Neural cell (in vitro differentiated cells): ENCODE results near the gene CFAP97D1. TPM values are rescaled to one million over a fixed set of nuclear protein-coding genes. Genes with fewer than 3 reads are reported as not detected.

Experiments used
- H2AFZ ChIP-seq: fragments of 200-600, 300-800 bp; sonication (generic), shearing (Covaris generic); 2 replicates; pipeline ENCODE4 v1.6.0; 2014; ENCODE audit warnings: low read depth, mild to moderate bottlenecking, antibody characterized with exemption, low read length, moderate library complexity
- H3F3A ChIP-seq: fragments of 200-600 bp; shearing (Covaris generic); 2 replicates; pipeline ENCODE4 v1.6.1; 2016; ENCODE audit warnings: mild to moderate bottlenecking, moderate library complexity, mixed read lengths, antibody characterized with exemption, low read length; ENCODE audit not compliant: insufficient read depth, poor library complexity, severe bottlenecking
- H3K27ac ChIP-seq: fragments of 200-600, 300-800 bp; sonication (generic), shearing (Covaris generic); 2 replicates; pipeline ENCODE4 v1.5.1; 2014; ENCODE audit warnings: mild to moderate bottlenecking, low read length, moderate library complexity
- H3K27me3 ChIP-seq: fragments of 300-800, 200-600 bp; sonication (generic), shearing (Covaris generic); 2 replicates; pipeline ENCODE4 v1.6.0; 2014; ENCODE audit warnings: mild to moderate bottlenecking, low read depth, low read length, moderate library complexity; ENCODE audit not compliant: insufficient read depth
- H3K36me3 ChIP-seq: fragments of 300-800, 200-600 bp; sonication (generic), shearing (Covaris generic); 2 replicates; pipeline ENCODE4 v1.5.1; 2014; ENCODE audit warnings: mild to moderate bottlenecking, antibody characterized with exemption, low read length, moderate library complexity; ENCODE audit not compliant: insufficient read depth
- H3K4me2 ChIP-seq: fragments of 300-800, 200-600 bp; sonication (generic), shearing (Covaris generic); 2 replicates; pipeline ENCODE4 v1.6.0; 2014; ENCODE audit warnings: mild to moderate bottlenecking, low read length
- H3K4me3 ChIP-seq: fragments of 300-800, 200-600 bp; sonication (generic), shearing (Covaris generic); 2 replicates; pipeline ENCODE4 v1.5.1; 2014; ENCODE audit warnings: mild to moderate bottlenecking, low read length, moderate library complexity
- H3K79me2 ChIP-seq: fragments of 200-600 bp; shearing (Covaris generic); replicated peaks from 2 replicates; pipeline ENCODE4 v1.6.0; 2014; ENCODE audit warnings: mild to moderate bottlenecking, low read length, moderate library complexity; ENCODE audit not compliant: insufficient read depth
- H3K9ac ChIP-seq: fragments of 300-800, 200-600 bp; sonication (generic), shearing (Covaris generic); 2 replicates; pipeline ENCODE4 v1.6.1; 2016; ENCODE audit warnings: mild to moderate bottlenecking, low read length, mixed read lengths
- H3K9me2 ChIP-seq: fragments of 200-600 bp; shearing (Covaris generic); 2 replicates; pipeline ENCODE4 v1.6.1; 2016; ENCODE audit warnings: mild to moderate bottlenecking, low read length, mixed read lengths; ENCODE audit not compliant: insufficient read depth
- H3K9me3 ChIP-seq: fragments of 200-600, 300-800 bp; sonication (generic), shearing (Covaris generic); 2 replicates; pipeline ENCODE4 v1.6.1; 2016; ENCODE audit warnings: mild to moderate bottlenecking, mixed run types, low read length, moderate library complexity, mixed read lengths
- H4K20me1 ChIP-seq: fragments of 200-600 bp; shearing (Covaris generic); 2 replicates; pipeline ENCODE4 v1.6.1; 2016; ENCODE audit warnings: mild to moderate bottlenecking, mixed run types; ENCODE audit not compliant: insufficient read depth
- EP300 ChIP-seq: fragments of 450-650 bp; conservative IDR thresholded peaks from 2 replicates; pipeline ENCODE4 v1.6.1; 2014; ENCODE audit warnings: antibody characterized with exemption, mild to moderate bottlenecking, moderate library complexity; ENCODE audit not compliant: poor library complexity, severe bottlenecking
- EZH2 ChIP-seq: fragments of 200-600, 300-800 bp; shearing (Covaris generic), sonication (generic); IDR thresholded peaks from 2 replicates; pipeline ENCODE4 v1.6.1; 2014; ENCODE audit warnings: antibody characterized with exemption, low read length, borderline replicate concordance, mild to moderate bottlenecking; ENCODE audit not compliant: insufficient read depth, poor library complexity, severe bottlenecking
- MXI1 ChIP-seq: fragments of 450-650 bp; conservative IDR thresholded peaks from 2 replicates; pipeline ENCODE4 v1.6.1; 2014; ENCODE audit warnings: antibody characterized with exemption, mild to moderate bottlenecking; ENCODE audit not compliant: poor library complexity, severe bottlenecking
- POLR2AphosphoS5 ChIP-seq: IDR thresholded peaks from 2 replicates; pipeline ENCODE4 v1.6.1; 2012
- RAD21 ChIP-seq: fragments of 450-650 bp; conservative IDR thresholded peaks from 2 replicates; pipeline ENCODE4 v1.6.1; 2014; ENCODE audit warnings: antibody characterized with exemption, mild to moderate bottlenecking, moderate library complexity
- REST ChIP-seq: IDR thresholded peaks from 2 replicates; pipeline ENCODE4 v1.6.1; 2012; ENCODE audit warnings: borderline replicate concordance
- SMC3 ChIP-seq: fragments of 450-650 bp; conservative IDR thresholded peaks from 2 replicates; pipeline ENCODE4 v1.6.1; 2014; ENCODE audit warnings: antibody characterized with exemption, mild to moderate bottlenecking, moderate library complexity; ENCODE audit not compliant: poor library complexity
- TAF1 ChIP-seq: IDR thresholded peaks from 2 replicates; pipeline ENCODE4 v1.6.1; 2012; ENCODE audit warnings: low read depth
- polyA plus RNA-seq: library from polyadenylated mRNA; depleted of rRNA; stranded (reverse); fragments of >200 nt; gene quantifications from 2 replicates; pipeline ENCODE4 v1.2.3, GENCODE V29; 2014
- TF ChIP-seq, protein P1 (sequence below): fragments of 450-650 bp; IDR thresholded peaks from 2 replicates; pipeline ENCODE4 v1.5.1; 2014; ENCODE audit warnings: antibody characterized with exemption, mild to moderate bottlenecking, moderate library complexity; ENCODE audit not compliant: poor library complexity, severe bottlenecking

CFAP97D1 gene
- polyA plus RNA-seq, 1 donor from 2014 or later = 0.09 TPM

- TF ChIP-seq RAD21 (peak; percentile 100), TAF1 (no peak), REST (peak; percentile 28), SMC3 (peak; percentile 100), POLR2AphosphoS5 (no peak), EZH2 (no peak), MXI1 (no peak), EP300 (no peak)
- TF ChIP-seq, protein P1, sequence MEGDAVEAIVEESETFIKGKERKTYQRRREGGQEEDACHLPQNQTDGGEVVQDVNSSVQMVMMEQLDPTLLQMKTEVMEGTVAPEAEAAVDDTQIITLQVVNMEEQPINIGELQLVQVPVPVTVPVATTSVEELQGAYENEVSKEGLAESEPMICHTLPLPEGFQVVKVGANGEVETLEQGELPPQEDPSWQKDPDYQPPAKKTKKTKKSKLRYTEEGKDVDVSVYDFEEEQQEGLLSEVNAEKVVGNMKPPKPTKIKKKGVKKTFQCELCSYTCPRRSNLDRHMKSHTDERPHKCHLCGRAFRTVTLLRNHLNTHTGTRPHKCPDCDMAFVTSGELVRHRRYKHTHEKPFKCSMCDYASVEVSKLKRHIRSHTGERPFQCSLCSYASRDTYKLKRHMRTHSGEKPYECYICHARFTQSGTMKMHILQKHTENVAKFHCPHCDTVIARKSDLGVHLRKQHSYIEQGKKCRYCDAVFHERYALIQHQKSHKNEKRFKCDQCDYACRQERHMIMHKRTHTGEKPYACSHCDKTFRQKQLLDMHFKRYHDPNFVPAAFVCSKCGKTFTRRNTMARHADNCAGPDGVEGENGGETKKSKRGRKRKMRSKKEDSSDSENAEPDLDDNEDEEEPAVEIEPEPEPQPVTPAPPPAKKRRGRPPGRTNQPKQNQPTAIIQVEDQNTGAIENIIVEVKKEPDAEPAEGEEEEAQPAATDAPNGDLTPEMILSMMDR = peak; percentile 100
- Histone ChIP-seq H3K4me3 (no peak overlapping the region), H3K9ac (no peak overlapping the region), H4K20me1 (no peaks in the 10 kb centered on the region), H3K27me3 (peaks cover 14% of the 10 kb centered on the region), H3K9me2 (no peaks in the 10 kb centered on the region), H3K27ac (no peak overlapping the region), H3K4me2 (no peak overlapping the region), H3K36me3 (no peaks in the 10 kb centered on the region), H3K9me3 (no peaks in the 10 kb centered on the region), H3K79me2 (no peaks in the 10 kb centered on the region), H2AFZ (no peak overlapping the region), H3F3A (no peaks in the 10 kb centered on the region)
Measured at GRCh38 chr17:43760254-43760852, 19.9 kb upstream of the CFAP97D1 start.

GRCh38 chr17:43766413-43767052, 13.7 kb upstream of the CFAP97D1 start:
- H3K27ac ChIP-seq = no peak overlapping the region
- no peaks in the 10 kb centered on the region for H3K27me3 ChIP-seq
- TF ChIP-seq, protein P1 = peak; percentile 76
- TF ChIP-seq SMC3 = peak; percentile 63
- TF ChIP-seq MXI1 = no peak
- TF ChIP-seq RAD21 = peak; percentile 58
- no peaks in the 10 kb centered on the region for H3F3A ChIP-seq
- H3K79me2 ChIP-seq = no peaks in the 10 kb centered on the region
- no peaks in the 10 kb centered on the region for H4K20me1 ChIP-seq
- H3K9me2 ChIP-seq = no peaks in the 10 kb centered on the region
- H3K9me3 ChIP-seq = no peaks in the 10 kb centered on the region
- no peak overlapping the region for H2AFZ ChIP-seq
- no peak overlapping the region for H3K4me3 ChIP-seq
- no peak overlapping the region for H3K4me2 ChIP-seq
- H3K36me3 ChIP-seq = peaks cover 9% of the 10 kb centered on the region
- no peak overlapping the region for H3K9ac ChIP-seq
